Measurements from ENCODE around the gene KIF3A. TPM values are rescaled to one million over a fixed set of nuclear protein-coding genes. Genes with fewer than 3 reads are reported as not detected.

Gene KIF3A
- total RNA-seq, 1 experiment from 2014 or later = 12.7 TPM

DNA sequence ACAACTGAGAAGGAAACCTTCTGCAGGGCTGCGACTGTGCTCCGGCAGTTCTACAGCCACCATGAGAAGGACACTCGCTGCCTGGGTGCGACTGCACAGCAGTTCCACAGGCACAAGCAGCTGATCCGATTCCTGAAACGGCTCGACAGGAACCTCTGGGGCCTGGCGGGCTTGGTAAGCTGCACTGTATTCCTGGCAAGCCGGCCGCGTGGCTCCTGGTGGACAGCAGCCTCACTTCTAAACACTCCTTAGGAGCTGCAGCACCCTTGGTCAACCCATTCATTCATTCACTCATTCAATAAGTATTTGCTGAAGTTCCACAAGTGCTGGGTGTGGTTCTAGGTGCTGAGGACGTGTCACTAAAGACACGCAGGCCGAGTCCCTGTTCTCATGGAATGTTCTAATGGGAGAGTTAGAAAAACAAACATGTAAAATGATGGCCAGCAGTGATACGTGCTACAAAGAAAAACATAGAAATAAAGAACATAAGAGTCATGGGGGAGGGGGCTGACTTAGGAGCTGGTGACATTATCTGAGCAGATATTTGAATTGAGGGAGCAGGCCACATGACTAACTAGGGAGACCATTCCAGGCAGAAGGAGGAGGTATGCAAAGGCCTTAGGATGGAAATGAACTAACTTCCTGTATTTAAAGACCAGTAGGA, 57.5 kb downstream of the KIF3A start:
- Histone ChIP-seq H3K9ac (ENCODE audit: low read length) (no peak overlapping the region), H3K36me3 (ENCODE audit: control insufficient read depth in 1 of 2, insufficient read depth in 2 of 2, low read length in 2 of 2) (no peaks in the 10 kb centered on the region), H2AFZ (ENCODE audit: low read depth, low read length, poor library complexity, severe bottlenecking) (no peak overlapping the region), H3K4me3 (replicated peaks in 1 of 2; ENCODE audit: low read depth in 1 of 2, low read length in 2 of 2) (no peak overlapping the region), H4K20me1 (ENCODE audit: insufficient read depth) (no peaks in the 10 kb centered on the region), H3K9me3 (ENCODE audit: control insufficient read depth in 1 of 2, insufficient read depth in 1 of 2, low read depth in 1 of 2, low read length in 2 of 2) (no peaks in the 10 kb centered on the region), H3K9me2 (ENCODE audit: insufficient read depth) (no peaks in the 10 kb centered on the region), H3K79me2 (ENCODE audit: insufficient read depth, low read length) (no peaks in the 10 kb centered on the region), H3K4me1 (ENCODE audit: control insufficient read depth in 1 of 2, insufficient read depth in 2 of 2, low read length in 2 of 2) (peaks cover 16 to 27% of the 10 kb centered on the region in 2 experiments), H3K4me2 (ENCODE audit: low read length) (no peak overlapping the region), H3K27ac (ENCODE audit: low read depth, low read length) (no peak overlapping the region), H3K27me3 (ENCODE audit: insufficient read depth, low read length) (no peaks in the 10 kb centered on the region)
- CTCF ChIA-PET = no interaction called here
- DNase-seq (ENCODE audit: low read depth, low spot score) (no peak), ATAC-seq (no peak)
- RAD21 ChIA-PET (ENCODE audit: low non-redundant PET in 1 of 2, low total read pairs in 2 of 2, uncharacterized antibody in 2 of 2, unreplicated experiment in 2 of 2) = no interaction called here
- no peak for TF ChIP-seq POLR2AphosphoS5 (IDR thresholded peaks at IDR 0.05; ENCODE audit: low read depth, low read length)
- TF ChIP-seq POLR2A (IDR thresholded peaks at IDR 0.05; ENCODE audit: borderline replicate concordance, extremely low read depth, insufficient read depth, insufficient read length) = no peak
- TF ChIP-seq SP1 (IDR thresholded peaks at IDR 0.05; ENCODE audit: low read depth) = no peak
- TF ChIP-seq CEBPB (IDR thresholded peaks at IDR 0.05; ENCODE audit: low read depth) = no peak
- TF ChIP-seq ZFX (IDR thresholded peaks at IDR 0.05) = no peak
- TF ChIP-seq FOSL1 (IDR thresholded peaks at IDR 0.05; ENCODE audit: low read depth) = no peak
- TF ChIP-seq, protein P1, sequence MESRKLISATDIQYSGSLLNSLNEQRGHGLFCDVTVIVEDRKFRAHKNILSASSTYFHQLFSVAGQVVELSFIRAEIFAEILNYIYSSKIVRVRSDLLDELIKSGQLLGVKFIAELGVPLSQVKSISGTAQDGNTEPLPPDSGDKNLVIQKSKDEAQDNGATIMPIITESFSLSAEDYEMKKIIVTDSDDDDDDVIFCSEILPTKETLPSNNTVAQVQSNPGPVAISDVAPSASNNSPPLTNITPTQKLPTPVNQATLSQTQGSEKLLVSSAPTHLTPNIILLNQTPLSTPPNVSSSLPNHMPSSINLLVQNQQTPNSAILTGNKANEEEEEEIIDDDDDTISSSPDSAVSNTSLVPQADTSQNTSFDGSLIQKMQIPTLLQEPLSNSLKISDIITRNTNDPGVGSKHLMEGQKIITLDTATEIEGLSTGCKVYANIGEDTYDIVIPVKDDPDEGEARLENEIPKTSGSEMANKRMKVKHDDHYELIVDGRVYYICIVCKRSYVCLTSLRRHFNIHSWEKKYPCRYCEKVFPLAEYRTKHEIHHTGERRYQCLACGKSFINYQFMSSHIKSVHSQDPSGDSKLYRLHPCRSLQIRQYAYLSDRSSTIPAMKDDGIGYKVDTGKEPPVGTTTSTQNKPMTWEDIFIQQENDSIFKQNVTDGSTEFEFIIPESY (IDR thresholded peaks at IDR 0.05; ENCODE audit: extremely low read depth, insufficient replicate concordance, low read length) = no peak
- no peak for TF ChIP-seq EZH2phosphoT487 (IDR thresholded peaks at IDR 0.05; ENCODE audit: borderline replicate concordance)
- no peak for TF ChIP-seq RAD21 (IDR thresholded peaks at IDR 0.05; ENCODE audit: low read depth)
- TF ChIP-seq MAX (IDR thresholded peaks at IDR 0.05) = no peak
- no peak for TF ChIP-seq ELF1 (IDR thresholded peaks at IDR 0.05; ENCODE audit: borderline replicate concordance, low read depth)
- POLR2A ChIA-PET = no interaction called here
- intact Hi-C loops (cut with micrococcal nuclease) = loop anchor here (5.0 to 10.0 kb wide), 2 partner anchors 155 to 293 kb away; no protein-coding TSS in a partner anchor
- BruUV-seq (replicated peaks) = no TSS peak
